MM.1S (cell line): ENCODE measurements around the gene USP47.

Experiments used
- DNase-seq: peaks from one replicate; pipeline ENCODE4 v3.0.0-alpha.2; 2015
- H2AFZ ChIP-seq: fragments of 300-600 bp; sonication (generic); 2 replicates; pipeline ENCODE4 v1.6.0; 2016; ENCODE audit warnings: antibody characterized with exemption, low read length
- H3F3A ChIP-seq: fragments of 300-600 bp; sonication (generic); 2 replicates; pipeline ENCODE4 v1.6.1; 2016; ENCODE audit warnings: mild to moderate bottlenecking, antibody characterized with exemption, low read length, moderate library complexity, mixed read lengths; ENCODE audit not compliant: insufficient read depth
- H3K27ac ChIP-seq: fragments of 300-600 bp; sonication (generic); 2 replicates; pipeline ENCODE4 v1.5.1; 2016; ENCODE audit warnings: mild to moderate bottlenecking, low read length
- H3K27me3 ChIP-seq: fragments of 300-600 bp; sonication (generic); replicated peaks from 2 replicates; pipeline ENCODE4 v1.6.0; 2016; ENCODE audit warnings: low read length; ENCODE audit not compliant: insufficient read depth
- H3K36me3 ChIP-seq: fragments of 300-600 bp; sonication (generic); replicated peaks from 2 replicates; pipeline ENCODE4 v1.6.1; 2016; ENCODE audit warnings: mild to moderate bottlenecking, low read length, mixed read lengths; ENCODE audit not compliant: insufficient read depth
- H3K4me1 ChIP-seq: fragments of 300-600 bp; sonication (generic); 2 replicates; pipeline ENCODE4 v1.6.1; 2016; ENCODE audit warnings: low read length, mixed read lengths
- H3K4me2 ChIP-seq: fragments of 300-600 bp; sonication (generic); 2 replicates; pipeline ENCODE4 v1.6.0; 2016; ENCODE audit warnings: low read depth, low read length
- H3K4me3 ChIP-seq: fragments of 300-600 bp; sonication (generic); 2 replicates; pipeline ENCODE4 v1.5.1; 2016; ENCODE audit warnings: low read length, mixed read lengths
- H3K79me2 ChIP-seq: fragments of 300-600 bp; sonication (generic); 2 replicates; pipeline ENCODE4 v1.6.1; 2016; ENCODE audit warnings: mixed run types, low read length, mixed read lengths
- H3K9ac ChIP-seq: fragments of 300-600 bp; sonication (generic); 2 replicates; pipeline ENCODE4 v1.6.1; 2016; ENCODE audit warnings: low read length, mixed read lengths
- H3K9me2 ChIP-seq: fragments of 300-600 bp; sonication (generic); replicated peaks from 2 replicates; pipeline ENCODE4 v1.6.1; 2016; ENCODE audit warnings: mild to moderate bottlenecking, low read length, mixed read lengths; ENCODE audit not compliant: insufficient read depth
- H3K9me3 ChIP-seq: fragments of 300-600 bp; sonication (generic); replicated peaks from 2 replicates; pipeline ENCODE4 v1.6.1; 2016; ENCODE audit warnings: mild to moderate bottlenecking, low read length, mixed read lengths; ENCODE audit not compliant: insufficient read depth
- H4K20me1 ChIP-seq: fragments of 300-600 bp; sonication (generic); 2 replicates; pipeline ENCODE4 v1.6.1; 2016; ENCODE audit warnings: mild to moderate bottlenecking, low read length, moderate library complexity, mixed read lengths; ENCODE audit not compliant: insufficient read depth
- EZH2 ChIP-seq: fragments of 300-600 bp; sonication (generic); optimal IDR thresholded peaks from 2 replicates; pipeline ENCODE3; 2017; ENCODE audit warnings: low read depth, mild to moderate bottlenecking, antibody characterized with exemption, low read length, mixed read lengths
- EZH2phosphoT487 ChIP-seq: fragments of 300-600 bp; sonication (generic); IDR thresholded peaks from 2 replicates; pipeline ENCODE4 v1.6.1; 2018; ENCODE audit warnings: antibody characterized with exemption, low read length
- TF ChIP-seq, protein P1 (sequence below): fragments of 300-600 bp; sonication (generic); IDR thresholded peaks from 2 replicates; pipeline ENCODE4 v1.5.1; 2016; ENCODE audit warnings: antibody characterized with exemption, low read length, mixed read lengths

USP47 gene

GRCh38 chr11:11975201-11976092 is 133.7 kb downstream of the USP47 start:
- Histone ChIP-seq H3K36me3 (no peaks in the 10 kb centered on the region), H3K9ac (no peak overlapping the region), H2AFZ (no peak overlapping the region), H3F3A (no peaks in the 10 kb centered on the region), H3K4me3 (no peak overlapping the region), H3K27ac (no peak overlapping the region), H3K4me2 (no peak overlapping the region), H4K20me1 (no peaks in the 10 kb centered on the region), H3K4me1 (no peaks in the 10 kb centered on the region), H3K27me3 (no peaks in the 10 kb centered on the region), H3K9me2 (no peaks in the 10 kb centered on the region), H3K79me2 (no peaks in the 10 kb centered on the region), H3K9me3 (no peaks in the 10 kb centered on the region)
- DNase-seq = no peak
- TF ChIP-seq, protein P1, sequence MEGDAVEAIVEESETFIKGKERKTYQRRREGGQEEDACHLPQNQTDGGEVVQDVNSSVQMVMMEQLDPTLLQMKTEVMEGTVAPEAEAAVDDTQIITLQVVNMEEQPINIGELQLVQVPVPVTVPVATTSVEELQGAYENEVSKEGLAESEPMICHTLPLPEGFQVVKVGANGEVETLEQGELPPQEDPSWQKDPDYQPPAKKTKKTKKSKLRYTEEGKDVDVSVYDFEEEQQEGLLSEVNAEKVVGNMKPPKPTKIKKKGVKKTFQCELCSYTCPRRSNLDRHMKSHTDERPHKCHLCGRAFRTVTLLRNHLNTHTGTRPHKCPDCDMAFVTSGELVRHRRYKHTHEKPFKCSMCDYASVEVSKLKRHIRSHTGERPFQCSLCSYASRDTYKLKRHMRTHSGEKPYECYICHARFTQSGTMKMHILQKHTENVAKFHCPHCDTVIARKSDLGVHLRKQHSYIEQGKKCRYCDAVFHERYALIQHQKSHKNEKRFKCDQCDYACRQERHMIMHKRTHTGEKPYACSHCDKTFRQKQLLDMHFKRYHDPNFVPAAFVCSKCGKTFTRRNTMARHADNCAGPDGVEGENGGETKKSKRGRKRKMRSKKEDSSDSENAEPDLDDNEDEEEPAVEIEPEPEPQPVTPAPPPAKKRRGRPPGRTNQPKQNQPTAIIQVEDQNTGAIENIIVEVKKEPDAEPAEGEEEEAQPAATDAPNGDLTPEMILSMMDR = no peak
- no peak for TF ChIP-seq EZH2phosphoT487

DNA sequence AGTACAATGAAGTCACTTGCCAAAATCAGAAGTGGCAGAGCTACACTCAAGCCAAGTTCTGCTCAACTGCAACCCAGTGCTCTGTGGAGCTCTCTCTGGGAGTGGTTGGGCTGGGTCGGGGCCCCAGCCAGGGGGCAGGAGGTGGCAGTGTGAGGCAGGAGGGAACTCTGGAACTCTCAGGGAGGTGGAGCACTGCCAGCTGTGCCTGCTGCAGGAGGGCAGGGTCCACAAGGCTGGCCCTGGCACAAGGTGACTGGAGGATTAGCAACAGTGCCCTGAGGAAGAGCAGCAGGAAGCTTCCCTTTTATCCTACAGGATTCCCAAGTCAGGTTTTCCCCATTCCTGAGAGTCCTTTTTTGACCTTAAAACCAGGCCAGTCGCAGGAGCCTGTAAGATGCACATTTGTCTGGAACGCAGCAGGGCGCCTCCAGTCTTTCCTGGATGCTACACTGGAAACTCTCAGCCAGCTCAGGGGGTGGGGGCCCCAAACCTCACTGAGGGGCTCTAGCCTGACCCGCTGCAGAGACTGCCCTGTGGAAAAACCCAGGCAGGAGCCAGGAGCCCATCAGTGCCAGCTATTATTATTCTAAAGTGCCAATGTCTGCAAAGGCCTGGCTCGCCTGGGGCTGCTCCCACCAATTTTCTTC is 134.8 kb downstream of the USP47 start:
- H3F3A ChIP-seq = no peaks in the 10 kb centered on the region
- H3K4me3 ChIP-seq = no peak overlapping the region
- H3K9me2 ChIP-seq = no peaks in the 10 kb centered on the region
- H3K9me3 ChIP-seq = no peaks in the 10 kb centered on the region
- no peaks in the 10 kb centered on the region for H3K27me3 ChIP-seq
- no peak overlapping the region for H3K27ac ChIP-seq
- no peak overlapping the region for H3K4me2 ChIP-seq
- no peak for DNase-seq
- TF ChIP-seq EZH2 (no peak), EZH2phosphoT487 (no peak)
- TF ChIP-seq, protein P1 = no peak
- no peak overlapping the region for H3K9ac ChIP-seq
- no peaks in the 10 kb centered on the region for H3K4me1 ChIP-seq
- no peaks in the 10 kb centered on the region for H3K79me2 ChIP-seq
- no peak overlapping the region for H2AFZ ChIP-seq
- H4K20me1 ChIP-seq = no peaks in the 10 kb centered on the region
- H3K36me3 ChIP-seq = no peaks in the 10 kb centered on the region

DNA sequence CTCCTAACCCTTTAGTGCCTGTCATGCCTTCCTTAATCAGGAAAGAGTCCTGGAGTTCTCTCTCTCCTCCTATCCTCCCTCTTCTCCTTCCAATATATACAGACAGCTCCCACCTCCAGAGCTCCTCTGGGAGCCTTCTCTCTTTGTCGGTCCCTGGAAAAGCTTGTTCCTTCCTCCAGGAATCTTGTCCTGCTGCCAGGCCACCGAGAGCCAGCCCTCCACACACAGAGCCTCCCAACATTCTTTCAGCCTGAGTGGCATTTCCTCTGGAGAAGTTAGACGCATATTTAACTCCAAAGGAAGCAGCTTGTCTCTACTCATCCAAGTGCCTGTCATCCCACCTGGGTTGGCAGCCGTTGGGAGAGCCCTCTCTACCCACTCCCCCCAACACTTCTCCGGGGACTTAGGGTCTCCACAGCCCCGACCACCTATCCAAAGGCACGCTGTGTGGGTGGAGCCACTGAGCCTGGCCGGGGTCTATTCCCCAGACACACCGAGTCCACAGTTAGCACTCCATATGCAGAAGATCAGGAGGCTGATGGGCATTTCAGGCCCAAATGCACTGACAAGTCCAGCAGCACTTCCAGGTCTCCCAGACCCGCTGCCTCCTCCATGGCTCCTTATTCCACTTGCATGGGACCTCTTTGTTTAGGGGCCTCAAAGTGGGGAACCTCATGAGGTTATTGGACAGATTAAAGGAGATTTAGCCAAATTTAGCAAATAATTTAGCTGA is 135.6 kb downstream of the USP47 start:
- no peak overlapping the region for H3K27ac ChIP-seq

More for the DNA sequence above, 135.6 kb downstream of the USP47 start:
- no peaks in the 10 kb centered on the region for H3K4me1 ChIP-seq
- TF ChIP-seq EZH2 (no peak), EZH2phosphoT487 (no peak)
- TF ChIP-seq, protein P1 = no peak
- no peak overlapping the region for H3K4me2 ChIP-seq
- no peaks in the 10 kb centered on the region for H3K9me2 ChIP-seq
- H3F3A ChIP-seq = no peaks in the 10 kb centered on the region
- H3K4me3 ChIP-seq = no peak overlapping the region
- H3K27me3 ChIP-seq = no peaks in the 10 kb centered on the region
- no peak overlapping the region for H2AFZ ChIP-seq
- no peaks in the 10 kb centered on the region for H3K9me3 ChIP-seq
- no peaks in the 10 kb centered on the region for H4K20me1 ChIP-seq
- no peak for DNase-seq
- H3K9ac ChIP-seq = no peak overlapping the region
- H3K36me3 ChIP-seq = no peaks in the 10 kb centered on the region
- H3K79me2 ChIP-seq = no peaks in the 10 kb centered on the region
